Measurements from ENCODE around the gene FAM81A. TPM values are rescaled to one million over a fixed set of nuclear protein-coding genes. Genes with fewer than 3 reads are reported as not detected.

Gene FAM81A
- total RNA-seq, 4 donors from 2014 or later, result 1.8 to 15.5 (median 7.9) TPM

GRCh38 chr15:59539799-59540198, 101.8 kb downstream of the FAM81A start:
- 53 to 72% methylated on average over 3 of the region's 3 CpGs for WGBS, 2 donors
- H3K4me1 ChIP-seq, result no peaks in the 10 kb centered on the region
- TF ChIP-seq, protein P1, sequence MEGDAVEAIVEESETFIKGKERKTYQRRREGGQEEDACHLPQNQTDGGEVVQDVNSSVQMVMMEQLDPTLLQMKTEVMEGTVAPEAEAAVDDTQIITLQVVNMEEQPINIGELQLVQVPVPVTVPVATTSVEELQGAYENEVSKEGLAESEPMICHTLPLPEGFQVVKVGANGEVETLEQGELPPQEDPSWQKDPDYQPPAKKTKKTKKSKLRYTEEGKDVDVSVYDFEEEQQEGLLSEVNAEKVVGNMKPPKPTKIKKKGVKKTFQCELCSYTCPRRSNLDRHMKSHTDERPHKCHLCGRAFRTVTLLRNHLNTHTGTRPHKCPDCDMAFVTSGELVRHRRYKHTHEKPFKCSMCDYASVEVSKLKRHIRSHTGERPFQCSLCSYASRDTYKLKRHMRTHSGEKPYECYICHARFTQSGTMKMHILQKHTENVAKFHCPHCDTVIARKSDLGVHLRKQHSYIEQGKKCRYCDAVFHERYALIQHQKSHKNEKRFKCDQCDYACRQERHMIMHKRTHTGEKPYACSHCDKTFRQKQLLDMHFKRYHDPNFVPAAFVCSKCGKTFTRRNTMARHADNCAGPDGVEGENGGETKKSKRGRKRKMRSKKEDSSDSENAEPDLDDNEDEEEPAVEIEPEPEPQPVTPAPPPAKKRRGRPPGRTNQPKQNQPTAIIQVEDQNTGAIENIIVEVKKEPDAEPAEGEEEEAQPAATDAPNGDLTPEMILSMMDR (IDR thresholded peaks at IDR 0.05), result no peak
- TF ChIP-seq POLR2A (IDR thresholded peaks at IDR 0.05), result no peak
- no peak for TF ChIP-seq EP300 (IDR thresholded peaks at IDR 0.05)
- H3K36me3 ChIP-seq, result no peaks in the 10 kb centered on the region
- no peak overlapping the region for H3K4me3 ChIP-seq
- no peaks in the 10 kb centered on the region for H3K27me3 ChIP-seq
- H3K9me3 ChIP-seq, result no peaks in the 10 kb centered on the region
- DNase-seq (ENCODE audit: low spot score in 2 of 2), result no peak
- no peak overlapping the region for H3K27ac ChIP-seq

DNA sequence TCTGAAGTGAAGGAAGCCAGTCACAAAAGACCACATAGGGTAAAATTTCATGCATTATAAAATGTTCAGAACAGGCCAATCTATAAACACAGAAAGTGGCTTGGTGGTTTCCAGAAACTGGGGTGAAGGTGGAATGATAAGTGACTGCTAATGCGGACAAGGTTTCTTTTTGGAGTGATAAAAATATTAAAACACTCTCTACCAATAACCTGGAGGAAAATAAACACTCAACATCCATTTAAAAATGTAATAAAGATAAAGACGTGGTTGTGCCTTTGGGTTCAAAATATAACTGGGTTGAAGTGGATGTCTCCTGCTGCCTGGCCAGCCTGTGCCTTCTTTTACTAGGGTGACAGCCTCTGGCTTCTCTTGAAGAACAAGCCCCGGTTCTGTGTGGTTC, 102.7 kb downstream of the FAM81A start:
- TF ChIP-seq POLR2A (IDR thresholded peaks at IDR 0.05), result no peak
- TF ChIP-seq, protein P1 (IDR thresholded peaks at IDR 0.05), result no peak
- no peak for TF ChIP-seq EP300 (IDR thresholded peaks at IDR 0.05)
- WGBS, 2 donors, result 75 to 77% methylated on average over 3 of the region's 3 CpGs
- no peaks in the 10 kb centered on the region for H3K36me3 ChIP-seq
- H3K4me3 ChIP-seq, result no peak overlapping the region
- no peaks in the 10 kb centered on the region for H3K27me3 ChIP-seq
- H3K9me3 ChIP-seq, result no peaks in the 10 kb centered on the region
- no peak for DNase-seq (ENCODE audit: low spot score in 2 of 2)
- H3K27ac ChIP-seq, result no peak overlapping the region
- no peaks in the 10 kb centered on the region for H3K4me1 ChIP-seq

- DNase-seq (ENCODE audit: low spot score in 2 of 2), result no peak
- no peaks in the 10 kb centered on the region for H3K9me3 ChIP-seq
- TF ChIP-seq POLR2A (IDR thresholded peaks at IDR 0.05), result no peak
- no peak for TF ChIP-seq EP300 (IDR thresholded peaks at IDR 0.05)
- TF ChIP-seq, protein P1 (IDR thresholded peaks at IDR 0.05), result no peak
- H3K4me1 ChIP-seq, result no peaks in the 10 kb centered on the region
- H3K36me3 ChIP-seq, result no peaks in the 10 kb centered on the region
- H3K27ac ChIP-seq, result no peak overlapping the region
- no peak overlapping the region for H3K4me3 ChIP-seq
- WGBS, 2 donors, result 82 to 85% methylated on average over 7 to 8 of the region's 8 CpGs
- H3K27me3 ChIP-seq, result no peaks in the 10 kb centered on the region
These were observed 103.8 kb downstream of the FAM81A start for GRCh38 chr15:59541750-59542149.

DNA sequence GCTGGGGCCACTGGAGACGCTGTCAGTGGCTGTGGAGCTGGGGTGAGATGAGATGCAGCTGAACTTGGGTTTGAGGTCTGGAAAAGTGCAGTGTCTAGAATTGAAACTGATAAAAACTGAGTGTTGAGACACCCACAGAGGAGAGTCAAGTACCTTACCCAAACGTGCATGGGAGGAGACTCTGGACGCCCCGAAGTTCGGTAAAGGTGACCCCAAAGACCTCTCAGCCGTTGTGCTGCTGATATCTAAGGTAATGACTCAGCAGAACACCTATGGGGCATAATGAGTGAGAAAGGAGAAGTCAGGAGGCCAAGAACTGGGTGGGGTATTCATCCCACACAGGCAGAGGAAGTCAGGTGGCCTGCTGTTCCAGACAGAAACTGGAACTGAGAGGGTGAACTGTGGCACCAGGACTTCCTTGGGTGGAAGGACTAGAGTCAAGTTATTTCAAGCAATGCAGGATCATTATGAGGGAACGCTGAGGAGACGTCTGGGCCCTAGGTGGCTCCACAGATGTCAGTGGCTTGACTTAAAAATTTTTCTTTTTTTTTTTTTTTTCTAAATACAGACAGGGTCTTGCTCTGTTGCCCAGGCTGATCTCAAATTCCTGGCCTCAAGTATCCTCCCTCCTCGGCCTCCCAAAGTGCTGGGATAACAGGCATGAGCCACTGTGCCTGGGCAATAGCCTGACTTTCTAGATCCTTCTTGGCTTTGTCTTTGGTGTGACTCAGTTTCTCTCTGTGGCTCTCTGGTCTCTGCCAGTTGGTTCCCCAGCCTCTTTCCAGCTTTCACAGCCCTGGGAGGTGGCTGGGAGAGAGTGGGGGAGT, 105.9 kb downstream of the FAM81A start:
- no peak for TF ChIP-seq EP300 (IDR thresholded peaks at IDR 0.05)
- TF ChIP-seq POLR2A (IDR thresholded peaks at IDR 0.05), result no peak
- TF ChIP-seq, protein P1 (IDR thresholded peaks at IDR 0.05), result no peak
- no peak overlapping the region for H3K4me3 ChIP-seq
- H3K27ac ChIP-seq, result no peak overlapping the region
- H3K27me3 ChIP-seq, result no peaks in the 10 kb centered on the region
- H3K4me1 ChIP-seq, result no peaks in the 10 kb centered on the region
- H3K9me3 ChIP-seq, result no peaks in the 10 kb centered on the region
- no peak for DNase-seq (ENCODE audit: low spot score in 2 of 2)
- 68 to 73% methylated on average over 9 of the region's 9 CpGs for WGBS, 2 donors
- no peaks in the 10 kb centered on the region for H3K36me3 ChIP-seq

GRCh38 chr15:59545573-59545972, 107.6 kb downstream of the FAM81A start:
- H3K9me3 ChIP-seq, result no peaks in the 10 kb centered on the region
- 43 to 54% methylated on average over 8 of the region's 8 CpGs for WGBS, 2 donors
- no peaks in the 10 kb centered on the region for H3K27me3 ChIP-seq
- no peaks in the 10 kb centered on the region for H3K4me1 ChIP-seq
- TF ChIP-seq POLR2A (IDR thresholded peaks at IDR 0.05), result no peak
- no peak for TF ChIP-seq EP300 (IDR thresholded peaks at IDR 0.05)
- TF ChIP-seq, protein P1 (IDR thresholded peaks at IDR 0.05), result no peak
- H3K27ac ChIP-seq, result no peak overlapping the region
- H3K4me3 ChIP-seq, result no peak overlapping the region
- DNase-seq (ENCODE audit: low spot score in 2 of 2), result no peak
- H3K36me3 ChIP-seq, result no peaks in the 10 kb centered on the region
